Small intestine (tissue), 7 donors: ENCODE results near the gene APOF. TPM values are rescaled to one million over a fixed set of nuclear protein-coding genes. Genes with fewer than 3 reads are reported as not detected.
A peak's percentile ranks its signal among the peaks of the same experiment; 100 is the strongest.

Source experiments
- DNase-seq, 2 donors: peaks; one replicate each; pipeline versions ENCODE4 v3.0.0 to v3.0.0-alpha.2; 2013
- FAIRE-seq: peaks from 2 replicates; lab custom pipeline; 2012; peaks lifted over from hg19 to GRCh38; lab: Jason Lieb, UNC
- H3K27ac ChIP-seq, 3 donors: one replicate each; pipeline ENCODE4 v1.5.1; 2013; ENCODE audit warnings: low read length in 2 of 3, mild to moderate bottlenecking in 2 of 3, control low read depth in 1 of 3, inconsistent platforms in 1 of 3, low read depth in 1 of 3, moderate library complexity in 1 of 3
- H3K27me3 ChIP-seq, 3 donors: one replicate each; pipeline ENCODE4 v1.6.1; 2013; ENCODE audit warnings: low read length in 3 of 3, inconsistent platforms in 1 of 3; ENCODE audit not compliant: control insufficient read depth in 3 of 3, insufficient read depth in 3 of 3
- H3K36me3 ChIP-seq, 3 donors: one replicate each; pipeline ENCODE4 v1.6.1; 2013; ENCODE audit warnings: low read length in 3 of 3, inconsistent platforms in 1 of 3, low read depth in 1 of 3, mild to moderate bottlenecking in 1 of 3, moderate library complexity in 1 of 3; ENCODE audit not compliant: control insufficient read depth in 3 of 3, insufficient read depth in 2 of 3
- H3K4me1 ChIP-seq, 3 donors: one replicate each; pipeline ENCODE4 v1.6.1; 2013; ENCODE audit warnings: low read length in 2 of 3, inconsistent platforms in 1 of 3, low read depth in 1 of 3, mild to moderate bottlenecking in 1 of 3, moderate library complexity in 1 of 3; ENCODE audit not compliant: control insufficient read depth in 3 of 3, insufficient read depth in 2 of 3
- H3K4me3 ChIP-seq, 3 donors: one replicate each; pipeline ENCODE4 v1.5.1; 2013; ENCODE audit warnings: low read length in 3 of 3, control low read depth in 1 of 3, inconsistent platforms in 1 of 3, low read depth in 1 of 3, mild to moderate bottlenecking in 1 of 3, moderate library complexity in 1 of 3
- H3K9me3 ChIP-seq, 2 donors: one replicate each; pipeline ENCODE4 v1.6.1; 2013; ENCODE audit warnings: low read depth in 1 of 2, low read length in 1 of 2; ENCODE audit not compliant: control insufficient read depth in 2 of 2, insufficient read depth in 1 of 2
- WGBS, 3 donors: extraction: QIAGEN DNeasy Blood & Tissue Kit; methylation state at CpG; one replicate each; pipeline ENCODE4 v1.1.7; 2013; 5-methylcytosine and 5-hydroxymethylcytosine counted together
- polyA plus RNA-seq, 4 donors: library from polyadenylated mRNA; stranded (reverse) in 3 of 4; unstranded in 1 of 4; fragments of 200-250 nt in 3 of 4; fragments of 120-200 nt in 1 of 4; gene quantifications; one replicate each; pipeline versions ENCODE4 v1.2.1 to v1.2.3, GENCODE V29; 2013
- donor health status: healthy with polysubstance abuse.
- donor health status: control.
- donor health status: control.
- donor health status: Bipolar disorder and iron deficiency.
- donor health status: healthy.

The APOF gene
- polyA plus RNA-seq, 4 donors = 0.19 TPM; not detected in 3

- H3K36me3 ChIP-seq = peaks cover 2 to 50% (median 7%) of the 10 kb centered on the region in 3 donors
- FAIRE-seq (no peak), DNase-seq (peak; percentile 96 to 98)
- no peaks in the 10 kb centered on the region for H3K9me3 ChIP-seq
- peaks cover 0 to 11% (median 0%) of the 10 kb centered on the region in 3 donors for H3K4me1 ChIP-seq
- peak within 1 kb of the TSS; percentile 87 to 93 (median 92) for H3K27ac ChIP-seq
- WGBS, 3 donors = 0% methylated on average over 59 to 62 of the region's 62 CpGs
- peak within 1 kb of the TSS; percentile 71 to 96 (median 86) for H3K4me3 ChIP-seq
- H3K27me3 ChIP-seq = no peaks in the 10 kb centered on the region
Measured at GRCh38 chr12:56315622-56316473, 46.8 kb downstream of the APOF start, which contains the start of gene CNPY2. Gene CNPY2, minus strand, starts transcription at chr12:56315988. Its CDS starts 771 bp downstream, at chr12:56315217.

GRCh38 chr12:56315249-56315621 is 47.4 kb downstream of the APOF start:
- peaks cover 0 to 11% (median 0%) of the 10 kb centered on the region in 3 donors for H3K4me1 ChIP-seq
- H3K36me3 ChIP-seq = peaks cover 2 to 47% (median 7%) of the 10 kb centered on the region in 3 donors
- H3K4me3 ChIP-seq = peak overlapping the region; percentile 71 to 96 (median 86)
- peak; percentile 48 to 74 for DNase-seq
- 0 to 1% (median 1%) methylated on average over 11 of the region's 11 CpGs for WGBS, 3 donors
- H3K27me3 ChIP-seq = no peaks in the 10 kb centered on the region
- no peaks in the 10 kb centered on the region for H3K9me3 ChIP-seq
- FAIRE-seq = no peak
- H3K27ac ChIP-seq = peak overlapping the region; percentile 87 to 93 (median 92)

GRCh38 chr12:56311003-56311402 is 51.7 kb downstream of the APOF start:
- Histone ChIP-seq H3K36me3 (peaks cover 0 to 53% (median 11%) of the 10 kb centered on the region in 3 donors), H3K4me1 (peaks cover 0 to 8% (median 0%) of the 10 kb centered on the region in 3 donors), H3K27ac (no peak overlapping the region), H3K9me3 (no peaks in the 10 kb centered on the region), H3K27me3 (no peaks in the 10 kb centered on the region), H3K4me3 (no peak overlapping the region)
- DNase-seq (no peak), FAIRE-seq (no peak)
- WGBS, 3 donors = 95 to 96% (median 95%) methylated on average over 12 of the region's 12 CpGs

Other genes starting within 250 kb of the APOF start
- gene RPL41, start 246.2 kb downstream of the APOF start, polyA plus RNA-seq = 1,000 to 10,000 TPM; 3,267 to 7,277 (median 5,942) TPM
- gene ZC3H10, start 244.6 kb downstream of the APOF start, polyA plus RNA-seq = 1 to 10 TPM; 1.1 to 4.0 (median 2.1) TPM
- 10 to 100 TPM in 2 of 4 donors, 1 to 10 TPM in 2; 2.7 to 51.8 (median 23.7) TPM for gene ESYT1, start 234.6 kb downstream of the APOF start, polyA plus RNA-seq
- gene MYL6B, start 210.3 kb downstream of the APOF start, polyA plus RNA-seq = 10 to 100 TPM; 24.8 to 49.7 (median 29.9) TPM
- 1,000 to 10,000 TPM; 1,147 to 4,316 (median 2,966) TPM for gene MYL6, start 204.5 kb downstream of the APOF start, polyA plus RNA-seq
- gene SMARCC2, start 173.4 kb downstream of the APOF start, polyA plus RNA-seq = 10 to 100 TPM; 18.6 to 67.5 (median 25.7) TPM
- gene RNF41, start 140.9 kb downstream of the APOF start, polyA plus RNA-seq = 10 to 100 TPM; 11.4 to 31.2 (median 18.3) TPM
- gene NABP2, start 138.5 kb downstream of the APOF start, polyA plus RNA-seq = 10 to 100 TPM; 28.7 to 47.4 (median 34.5) TPM
- gene SLC39A5, start 132.8 kb downstream of the APOF start, polyA plus RNA-seq = 100 to 1,000 TPM; 178 to 689 (median 367) TPM
- gene ANKRD52, start 104.5 kb downstream of the APOF start, polyA plus RNA-seq = 10 to 100 TPM in 2 of 4 donors, 1 to 10 TPM in 2; 5.1 to 23.9 (median 10.3) TPM
- 10 to 100 TPM in 2 of 4 donors, 1 to 10 TPM in 2; 5.4 to 10.5 (median 8.0) TPM for gene COQ10A, start 95.9 kb downstream of the APOF start, polyA plus RNA-seq
- 100 to 1,000 TPM in 3 of 4 donors, 10 to 100 TPM in 1; 94.6 to 138 (median 117) TPM for gene CS, start 62.5 kb downstream of the APOF start, polyA plus RNA-seq
- gene CNPY2, start 46.9 kb downstream of the APOF start, polyA plus RNA-seq = 100 to 1,000 TPM in 3 of 4 donors, 10 to 100 TPM in 1; 80.0 to 195 (median 134) TPM
- 10 to 100 TPM; 20.8 to 84.2 (median 31.1) TPM for gene PAN2, start 28.9 kb downstream of the APOF start, polyA plus RNA-seq
- gene IL23A, start 24.0 kb downstream of the APOF start, polyA plus RNA-seq = under 1 TPM in 2 of 4 donors, not detected in 2; 0.57 to 0.92 TPM
- gene STAT2, start 2.8 kb downstream of the APOF start, polyA plus RNA-seq = 100 to 1,000 TPM in 1 of 4 donors, 10 to 100 TPM in 3; 28.9 to 120 (median 42.7) TPM
- gene TIMELESS, start 86.6 kb upstream of the APOF start, polyA plus RNA-seq = 10 to 100 TPM in 2 of 4 donors, 1 to 10 TPM in 2; 3.2 to 21.6 (median 8.6) TPM
- gene MIP, start 91.8 kb upstream of the APOF start, polyA plus RNA-seq = under 1 TPM in 2 of 4 donors, not detected in 2; 0.06 to 0.07 TPM
- 1 to 10 TPM; 1.4 to 4.7 (median 2.6) TPM for gene SPRYD4, start 105.7 kb upstream of the APOF start, polyA plus RNA-seq
- gene GLS2, start 125.3 kb upstream of the APOF start, polyA plus RNA-seq = 1 to 10 TPM in 2 of 4 donors, under 1 TPM in 2; 0.54 to 2.1 (median 0.87) TPM
- 10 to 100 TPM in 1 of 4 donors, 1 to 10 TPM in 3; 2.0 to 23.4 (median 5.8) TPM for gene RBMS2, start 159.0 kb upstream of the APOF start, polyA plus RNA-seq